Stimulated activated CD4-positive, alpha-beta T cell treated with anti-CD3 and anti-CD28 coated beads, Interleukin-2, amount 100 ng/mL, for 24 hours (primary cell): ENCODE data around the gene ZSWIM3.
"Not testable (repeated sequence)": the region's sequence is repeated elsewhere in the genome, so short reads cannot be mapped to it uniquely, and the experiment has no call there.

Experiments
- DNase-seq, 2 donors: peaks; one replicate each; pipeline ENCODE4 v3.0.0-alpha.2; 2020

ZSWIM3 gene

GRCh38 chr20:45861221-45862075, 4.0 kb downstream of the ZSWIM3 start:
- DNase-seq, result no peak

GRCh38 chr20:45863543-45864470, 6.4 kb downstream of the ZSWIM3 start:
- DNase-seq, result no peak

- DNase-seq, result no peak
These were observed 9.0 kb downstream of the ZSWIM3 start for GRCh38 chr20:45866454-45866853.

- no peak for DNase-seq
These were observed 9.9 kb downstream of the ZSWIM3 start for GRCh38 chr20:45867136-45867818.

- no peak for DNase-seq
These were observed 10.4 kb downstream of the ZSWIM3 start for GRCh38 chr20:45867819-45868176.

- no peak for DNase-seq
These were observed 15.2 kb downstream of the ZSWIM3 start for GRCh38 chr20:45872626-45873025.

- no peak for DNase-seq
These were observed 16.1 kb downstream of the ZSWIM3 start for GRCh38 chr20:45873409-45874103.

- DNase-seq, result not testable (repeated sequence)
These were observed 16.7 kb downstream of the ZSWIM3 start for GRCh38 chr20:45874104-45874481.

GRCh38 chr20:45874576-45874975, 17.2 kb downstream of the ZSWIM3 start:
- DNase-seq, result no peak

- no peak for DNase-seq
These were observed 20.8 kb downstream of the ZSWIM3 start for GRCh38 chr20:45878076-45878761.

GRCh38 chr20:45880988-45881788, 23.8 kb downstream of the ZSWIM3 start, which contains the start of gene ZSWIM1:
ZSWIM1 (plus strand) TSS chr20:45881227; CDS start chr20:45882593, 1,366 bp downstream.
- peak; percentile 99 for DNase-seq

- DNase-seq, result no peak
These were observed 25.2 kb downstream of the ZSWIM3 start for GRCh38 chr20:45882469-45883099.

- DNase-seq, result no peak
These were observed 25.7 kb downstream of the ZSWIM3 start for GRCh38 chr20:45883100-45883469.

GRCh38 chr20:45886590-45887345, 29.4 kb downstream of the ZSWIM3 start:
- no peak for DNase-seq

- DNase-seq, result no peak
These were observed 29.9 kb downstream of the ZSWIM3 start, which contains the start of gene SPATA25 for GRCh38 chr20:45887346-45887715. SPATA25 (minus strand) TSS chr20:45887622; CDS start chr20:45887590, 32 bp downstream.

GRCh38 chr20:45888681-45889080, 31.3 kb downstream of the ZSWIM3 start:
- no peak for DNase-seq

- DNase-seq, result peak; percentile 51 to 57
These were observed 32.9 kb downstream of the ZSWIM3 start for GRCh38 chr20:45890077-45890984.
